ENCODE measurements around the gene FGG.
A peak's percentile ranks its signal among the peaks of the same experiment; 100 is the strongest.

Gene FGG

GRCh38 chr4:154612472-154613414, at the start of gene FGG:
Gene FGG (minus strand): TSS chr4:154612656. CDS start chr4:154612609, 47 bp downstream.
- DNase-seq (ENCODE audit: low read depth in 3 of 3) = no peak

GRCh38 chr4:154660052-154660451, 47.6 kb upstream of the FGG start:
- no peak for DNase-seq (ENCODE audit: low read depth in 3 of 3)

- no peak for DNase-seq (ENCODE audit: low read depth in 3 of 3)
Observed at GRCh38 chr4:154658680-154659405, 46.4 kb upstream of the FGG start.

- no peak for DNase-seq (ENCODE audit: low read depth in 3 of 3)
Observed at GRCh38 chr4:154643493-154643892, 31.0 kb upstream of the FGG start.

GRCh38 chr4:154642373-154643009, 30.0 kb upstream of the FGG start:
- no peak for DNase-seq (ENCODE audit: low read depth in 3 of 3)

- no peak for DNase-seq (ENCODE audit: low read depth in 3 of 3)
Observed at GRCh38 chr4:154640999-154641398, 28.5 kb upstream of the FGG start.

- no peak for DNase-seq (ENCODE audit: low read depth in 3 of 3)
Observed at GRCh38 chr4:154634058-154634457, 21.6 kb upstream of the FGG start.

- DNase-seq (ENCODE audit: low read depth in 3 of 3) = no peak
Observed at GRCh38 chr4:154631828-154632227, 19.4 kb upstream of the FGG start.

- DNase-seq (ENCODE audit: low read depth in 3 of 3) = no peak
Observed at GRCh38 chr4:154630324-154630723, 17.9 kb upstream of the FGG start.

GRCh38 chr4:154626793-154627484, 14.5 kb upstream of the FGG start:
- peak; percentile 15 to 22 (median 20) for DNase-seq (ENCODE audit: low read depth in 3 of 3)

GRCh38 chr4:154625971-154626370, 13.5 kb upstream of the FGG start:
- DNase-seq (ENCODE audit: low read depth in 3 of 3) = no peak

GRCh38 chr4:154623995-154624394, 11.5 kb upstream of the FGG start:
- DNase-seq (ENCODE audit: low read depth in 3 of 3) = no peak

- DNase-seq (ENCODE audit: low read depth in 3 of 3) = no peak
Observed at GRCh38 chr4:154623436-154623835, 11.0 kb upstream of the FGG start.

- DNase-seq (ENCODE audit: low read depth in 3 of 3) = no peak
Observed at GRCh38 chr4:154622598-154622997, 10.1 kb upstream of the FGG start.

GRCh38 chr4:154620111-154620510, 7.7 kb upstream of the FGG start:
- no peak for DNase-seq (ENCODE audit: low read depth in 3 of 3)

- DNase-seq (ENCODE audit: low read depth in 3 of 3) = peak in 1 of 3 experiments; percentile 6
Observed at GRCh38 chr4:154618708-154619315, 6.4 kb upstream of the FGG start.

GRCh38 chr4:154617820-154618317, 5.4 kb upstream of the FGG start:
- DNase-seq (ENCODE audit: low read depth in 3 of 3) = no peak

GRCh38 chr4:154616731-154617130, 4.3 kb upstream of the FGG start:
- no peak for DNase-seq (ENCODE audit: low read depth in 3 of 3)

GRCh38 chr4:154616287-154616686, 3.8 kb upstream of the FGG start:
- no peak for DNase-seq (ENCODE audit: low read depth in 3 of 3)

- no peak for DNase-seq (ENCODE audit: low read depth in 3 of 3)
Observed at GRCh38 chr4:154615211-154615610, 2.8 kb upstream of the FGG start.

GRCh38 chr4:154614306-154614705, 1.9 kb upstream of the FGG start:
- DNase-seq (ENCODE audit: low read depth in 3 of 3) = no peak

All from stimulated activated CD4-positive, alpha-beta T cell treated with anti-CD3 and anti-CD28 coated beads, TNF-alpha, amount 100 ng/mL, for 4 hours (primary cell).